Activated T-helper 9 cell treated with anti-CD3 and anti-CD28 coated beads, Interleukin-2, amount 50 U/mL, for 16 hours (primary cell): ENCODE measurements around the gene E4F1.

ENCODE experiments used
- DNase-seq: peaks from one replicate; pipeline ENCODE4 v3.0.0-alpha.2; 2020; ENCODE audit warnings: low read depth

Gene E4F1

DNA sequence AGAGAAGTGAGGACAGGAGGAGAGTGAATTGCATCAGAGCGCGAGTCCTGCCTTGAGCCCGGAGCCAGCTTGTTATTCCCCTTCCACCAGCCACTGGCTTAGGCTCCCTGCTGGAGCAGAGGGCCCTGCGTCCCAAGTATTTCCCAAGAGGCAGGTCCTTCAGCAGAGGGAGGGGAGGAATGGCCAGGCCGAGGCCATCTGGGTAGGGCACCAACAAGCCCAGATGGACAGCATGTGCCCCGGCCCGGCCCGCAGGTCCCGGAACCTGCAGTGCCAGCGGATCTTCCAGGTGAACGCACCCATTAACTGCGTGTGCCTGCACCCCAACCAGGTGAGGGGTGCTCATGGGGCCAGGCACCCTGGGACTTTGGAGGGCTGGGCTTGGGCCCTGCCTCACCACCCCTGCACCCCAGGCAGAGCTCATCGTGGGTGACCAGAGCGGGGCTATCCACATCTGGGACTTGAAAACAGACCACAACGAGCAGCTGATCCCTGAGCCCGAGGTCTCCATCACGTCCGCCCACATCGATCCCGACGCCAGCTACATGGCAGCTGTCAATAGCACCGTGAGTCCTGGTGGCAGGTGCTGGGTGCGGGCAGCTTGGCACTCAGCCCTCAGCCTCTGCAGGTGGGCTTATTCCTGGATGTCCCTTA lies 16.5 kb upstream of the E4F1 start:
- no peak for DNase-seq

DNA sequence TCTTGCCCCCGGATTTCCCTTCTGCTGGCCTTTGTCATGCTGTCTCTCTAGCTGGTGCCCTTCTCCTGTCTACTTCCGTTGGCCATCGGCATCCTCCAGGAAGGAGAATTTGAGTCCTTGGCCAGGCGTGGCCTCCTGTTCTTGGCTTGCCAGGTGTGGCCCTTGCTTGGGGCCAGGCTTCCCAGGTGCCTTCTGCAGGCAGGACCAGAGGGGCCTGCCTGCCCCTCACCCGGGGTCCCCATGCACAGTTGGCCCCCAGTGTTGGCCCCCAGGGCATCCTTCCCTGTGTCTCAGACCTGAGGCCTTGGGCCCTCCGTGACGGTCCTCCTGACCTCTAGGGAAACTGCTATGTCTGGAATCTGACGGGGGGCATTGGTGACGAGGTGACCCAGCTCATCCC lies 15.5 kb upstream of the E4F1 start:
- no peak for DNase-seq

DNA sequence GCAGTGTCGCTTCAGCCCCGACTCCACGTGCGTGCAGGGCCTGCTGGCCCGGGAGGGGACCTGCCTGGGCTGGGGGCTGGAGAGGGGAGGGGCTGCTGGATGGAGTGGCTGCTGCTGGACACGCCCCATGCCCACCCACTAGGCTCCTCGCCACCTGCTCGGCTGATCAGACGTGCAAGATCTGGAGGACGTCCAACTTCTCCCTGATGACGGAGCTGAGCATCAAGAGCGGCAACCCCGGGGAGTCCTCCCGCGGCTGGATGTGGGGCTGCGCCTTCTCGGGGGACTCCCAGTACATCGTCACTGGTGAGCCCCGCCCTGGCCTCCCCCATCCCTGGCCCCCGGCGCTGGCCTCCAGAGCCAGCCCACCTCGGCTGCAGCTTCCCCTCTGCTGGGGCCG lies 15.1 kb upstream of the E4F1 start:
- no peak for DNase-seq

DNA sequence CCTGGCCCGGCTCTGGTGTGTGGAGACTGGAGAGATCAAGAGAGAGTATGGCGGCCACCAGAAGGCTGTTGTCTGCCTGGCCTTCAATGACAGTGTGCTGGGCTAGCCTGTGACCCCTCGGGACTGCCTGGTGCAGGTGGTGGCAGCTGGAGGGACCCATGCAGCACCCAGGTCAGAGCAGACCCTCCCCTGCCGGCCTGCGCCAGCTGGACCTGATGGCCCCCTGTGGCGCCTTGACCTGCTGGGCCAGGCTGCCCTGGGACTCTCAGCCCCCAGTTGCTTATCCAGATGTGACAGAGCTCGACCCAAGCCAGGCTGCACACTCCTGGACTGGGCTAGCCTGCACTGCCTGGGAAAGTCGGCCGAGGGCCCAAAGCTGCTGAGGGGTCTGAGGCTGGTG lies 14.6 kb upstream of the E4F1 start:
- no peak for DNase-seq

DNA sequence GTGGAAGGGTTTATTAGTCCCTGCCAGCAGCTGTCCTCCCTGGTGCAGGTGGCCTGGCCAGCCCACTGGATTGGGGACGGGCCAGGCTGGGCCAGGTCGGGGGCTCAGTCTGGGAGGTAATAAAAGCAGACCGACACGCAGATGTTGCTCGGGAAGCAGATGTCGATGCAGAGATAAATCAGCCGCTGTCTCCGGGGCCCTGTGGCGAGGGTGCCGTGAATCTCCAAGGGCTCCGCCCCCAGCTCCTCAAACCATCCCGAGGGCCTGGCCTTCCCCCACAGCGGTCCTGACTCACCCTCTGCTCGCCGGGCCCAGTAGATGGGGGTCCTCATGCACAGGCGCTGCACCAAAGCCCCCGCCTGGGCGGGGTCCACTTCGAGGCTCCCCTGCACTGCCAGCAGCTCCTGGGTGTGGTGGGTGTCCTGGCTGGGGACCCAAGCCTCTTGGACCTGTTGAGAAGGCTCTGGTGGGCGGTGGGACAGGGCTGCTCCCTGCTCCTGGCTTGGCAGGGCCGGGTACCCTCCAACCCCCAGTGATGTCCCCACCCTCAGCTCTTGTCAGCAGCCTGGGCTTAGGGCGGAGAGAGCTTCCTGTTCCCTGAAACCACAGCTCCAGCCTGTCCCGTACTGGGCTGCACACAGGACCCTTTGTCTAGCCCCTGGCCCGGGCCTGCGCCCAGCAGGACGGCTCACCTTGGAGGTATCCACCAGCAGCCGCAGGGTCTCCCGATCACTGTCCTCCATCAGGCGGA lies 14.0 kb upstream of the E4F1 start:
- DNase-seq: no peak

DNA sequence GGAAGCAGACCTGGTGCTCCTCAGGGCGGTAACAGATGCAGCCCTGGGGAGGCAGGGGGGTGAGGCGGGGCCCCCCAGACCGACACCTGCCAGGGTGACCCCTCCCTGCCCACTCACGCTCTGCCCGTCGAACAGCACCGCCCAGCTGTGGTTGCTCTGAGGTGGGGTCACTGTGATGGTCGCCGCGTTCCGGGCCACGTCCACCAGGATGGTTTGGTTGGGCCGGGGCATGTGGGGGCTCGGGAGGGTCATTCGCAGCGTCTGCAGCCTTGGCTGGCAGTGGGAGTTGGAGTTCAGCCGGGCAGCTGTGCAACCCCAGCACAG lies 13.4 kb upstream of the E4F1 start:
- no peak for DNase-seq

DNA sequence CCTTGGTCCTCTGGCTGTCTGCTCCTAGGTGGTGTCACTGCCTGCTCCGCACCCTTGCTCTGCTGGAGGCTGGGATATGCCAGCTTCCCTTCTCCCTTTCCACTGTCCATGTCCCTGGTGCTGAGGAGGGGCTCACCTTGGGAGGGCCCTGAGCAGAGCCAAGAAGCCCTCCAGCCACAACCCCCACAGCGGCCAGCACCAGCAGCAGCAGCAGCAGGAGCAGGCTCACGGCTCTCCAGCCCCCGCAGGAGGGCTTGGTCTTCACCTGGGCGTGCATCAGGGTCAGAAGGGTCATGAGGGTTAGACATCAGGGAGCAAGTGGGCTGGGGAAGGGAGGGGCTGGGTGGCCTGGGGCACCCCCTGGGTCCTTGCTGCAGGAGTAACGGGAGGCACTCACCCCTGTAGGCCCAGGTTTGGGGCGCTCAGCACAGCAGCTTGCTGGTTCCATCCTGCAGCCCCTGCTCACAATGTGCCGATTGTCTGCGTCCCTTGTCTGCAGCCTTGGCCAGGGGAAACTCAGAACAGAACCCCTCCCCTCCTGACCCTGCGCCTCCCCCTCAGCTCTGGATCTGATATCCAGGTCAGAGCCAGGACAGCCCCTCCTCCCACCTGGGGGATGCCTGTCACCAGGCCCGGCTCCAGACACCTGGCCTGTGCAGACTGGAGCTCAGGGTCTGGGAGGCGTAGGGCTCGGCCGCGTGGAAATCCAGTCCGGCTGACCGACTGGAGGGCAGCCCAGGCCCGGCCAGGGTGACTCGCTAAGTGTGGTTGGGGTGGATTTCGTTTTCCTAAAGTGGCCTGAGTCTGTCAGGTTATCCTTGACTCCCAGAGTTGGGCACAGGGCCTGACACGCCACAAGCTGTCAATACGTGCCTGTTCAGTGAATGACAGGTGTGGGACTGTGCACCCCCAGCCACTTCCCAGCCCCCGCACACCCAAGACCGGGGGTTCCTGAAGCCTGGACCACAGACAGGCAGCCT lies 12.7 kb upstream of the E4F1 start, which contains the start of gene BRICD5:
TSS of gene BRICD5 (minus strand) at position 478 of the 980 bp plus-strand sequence. CDS start at position 448, 30 bp downstream.
- DNase-seq: no peak

DNA sequence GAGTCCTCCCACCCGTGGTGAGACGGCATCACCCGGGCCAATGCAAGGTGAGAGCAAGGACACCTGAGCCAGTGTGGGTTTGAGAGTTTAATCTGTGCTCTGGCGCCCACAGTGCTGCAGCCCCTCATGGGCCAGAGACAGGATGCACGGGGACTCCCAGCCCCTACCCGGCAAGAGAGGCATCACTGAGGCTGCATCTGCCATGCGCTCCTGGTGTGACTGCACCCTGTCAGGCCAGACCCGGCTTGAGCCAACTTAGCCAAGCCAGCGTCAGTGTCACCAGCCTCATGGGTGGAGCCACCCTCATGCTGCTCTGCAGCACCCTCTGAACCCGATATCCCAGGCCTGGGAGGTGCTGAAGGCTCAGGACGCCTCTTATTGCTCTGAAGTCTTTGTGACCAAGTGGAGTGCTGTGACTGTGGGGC lies 11.5 kb upstream of the E4F1 start:
- DNase-seq: no peak

DNA sequence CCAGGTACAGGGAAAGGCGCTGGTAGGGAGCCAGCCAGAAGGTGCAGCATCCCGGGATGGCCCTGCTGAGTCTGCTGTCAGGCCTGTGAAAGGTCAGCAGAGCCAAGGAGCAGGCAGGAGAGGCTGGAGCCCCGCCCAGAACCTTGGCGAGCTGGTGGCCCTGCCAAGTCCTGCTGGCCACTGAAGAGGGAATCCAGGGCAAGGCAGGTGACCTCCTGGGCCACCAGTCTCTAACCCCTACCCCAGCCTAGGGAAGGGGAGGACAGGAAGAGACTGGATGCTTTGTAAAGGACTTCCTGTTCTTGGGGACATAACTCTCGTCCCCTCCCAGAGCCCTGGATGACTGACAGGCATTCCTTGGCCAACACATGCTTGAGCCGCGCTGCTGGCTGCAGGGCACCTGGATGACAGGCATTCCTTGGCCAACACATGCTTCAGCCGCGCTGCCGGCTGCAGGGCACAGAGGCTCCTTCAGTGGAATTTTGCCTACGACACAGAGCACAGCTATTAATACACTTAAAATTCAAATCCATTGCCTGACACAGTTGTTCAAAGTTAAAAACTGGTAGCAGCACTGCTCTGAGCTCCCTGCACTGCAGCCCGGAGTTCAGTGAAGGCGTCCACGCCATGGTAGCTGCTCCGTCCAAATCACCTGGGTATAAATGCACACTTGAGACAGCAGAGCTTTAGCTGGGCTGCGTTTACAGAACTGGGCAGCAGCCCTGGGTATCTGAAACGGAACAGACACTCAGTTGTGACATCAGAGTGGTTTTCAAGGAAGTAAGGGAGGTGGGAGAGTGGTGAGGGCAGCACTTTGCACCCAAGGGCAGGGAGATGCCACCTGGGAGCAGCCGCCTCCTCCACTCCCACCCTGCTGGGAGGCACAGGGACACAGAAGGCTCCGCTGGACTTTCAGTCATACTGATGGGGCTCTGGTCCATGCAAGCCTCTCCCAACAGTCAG lies 10.7 kb upstream of the E4F1 start:
- no peak for DNase-seq

DNA sequence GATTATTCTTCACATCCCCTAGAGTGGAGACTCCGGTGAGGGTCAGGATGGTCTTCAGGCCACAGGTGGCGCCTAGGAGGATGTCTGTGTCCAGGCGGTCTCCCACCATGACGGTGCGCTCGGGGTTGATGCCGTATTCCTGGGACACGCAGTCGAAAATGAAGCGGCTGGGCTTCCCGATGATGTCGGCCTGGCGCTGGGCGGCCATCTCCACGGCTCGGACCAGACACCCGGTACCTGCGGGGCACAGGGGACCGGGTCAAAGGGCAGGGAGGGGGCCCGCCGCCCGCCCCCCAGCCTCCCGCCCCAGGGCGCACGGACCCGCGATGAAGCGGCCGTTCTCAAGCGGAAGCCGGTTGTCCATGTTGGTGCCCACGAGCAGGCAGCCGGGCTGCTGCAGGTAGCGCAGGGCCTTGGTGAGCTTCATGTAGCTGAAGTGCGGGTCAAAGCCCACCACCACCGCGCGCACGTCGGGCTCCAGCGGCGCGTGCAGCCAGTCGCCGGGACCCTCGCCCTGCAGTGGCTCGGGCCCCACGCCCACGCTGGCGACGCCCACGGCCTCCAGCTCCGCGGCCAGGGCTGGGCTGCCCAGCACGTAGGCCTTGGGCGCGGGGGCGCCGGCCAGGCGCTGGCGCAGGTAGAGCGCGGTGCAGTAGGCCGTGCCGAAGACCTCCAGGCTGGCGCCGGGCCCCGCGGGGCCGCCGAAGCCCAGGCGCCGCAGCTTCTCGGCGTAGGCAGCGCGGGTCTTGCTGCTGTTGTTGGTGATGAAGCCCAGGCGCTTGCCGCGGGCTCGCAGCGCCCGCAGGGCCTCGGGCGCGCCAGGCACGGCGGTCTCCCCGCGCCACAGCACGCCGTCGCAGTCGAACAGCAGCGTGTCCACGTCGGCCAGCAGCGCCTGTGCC lies 9.3 kb upstream of the E4F1 start:
- no peak for DNase-seq

DNA sequence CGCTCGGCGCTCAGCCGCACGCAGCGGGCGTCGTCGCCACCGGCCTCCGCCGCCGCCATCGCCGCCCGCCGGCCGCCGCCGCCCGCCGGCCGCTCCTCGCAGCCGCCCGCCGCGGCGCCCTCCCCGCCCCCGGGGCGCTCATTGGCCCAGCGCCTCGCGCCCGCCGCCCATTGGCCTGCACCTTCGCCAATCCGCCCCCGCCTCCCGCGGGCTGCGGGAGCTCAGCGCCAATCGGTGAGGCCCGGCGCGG lies 8.7 kb upstream of the E4F1 start, which contains the start of gene PGP:
TSS of gene PGP (minus strand) at position 122 of the 250 bp plus-strand sequence. CDS start at position 59, 63 bp downstream.
- DNase-seq: no peak

DNA sequence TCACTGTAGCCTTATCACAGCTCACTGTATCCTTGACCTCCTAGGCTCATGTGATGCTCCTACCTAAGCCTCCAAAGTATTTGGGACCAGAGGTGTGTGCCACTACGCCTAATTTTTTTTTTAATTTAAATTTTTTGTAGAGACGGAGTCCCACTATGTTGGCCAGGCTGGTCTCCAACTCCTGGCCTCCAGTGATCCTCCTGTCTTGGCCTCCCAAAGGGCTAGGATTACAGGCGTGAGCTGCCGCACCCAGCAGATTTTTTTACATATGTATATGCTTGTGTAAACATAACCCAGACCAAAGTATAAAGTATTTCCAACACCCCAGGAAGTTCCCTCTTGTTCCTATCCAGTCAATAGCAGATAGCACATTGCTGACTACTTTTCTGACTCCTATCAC lies 7.1 kb upstream of the E4F1 start:
- DNase-seq: no peak

DNA sequence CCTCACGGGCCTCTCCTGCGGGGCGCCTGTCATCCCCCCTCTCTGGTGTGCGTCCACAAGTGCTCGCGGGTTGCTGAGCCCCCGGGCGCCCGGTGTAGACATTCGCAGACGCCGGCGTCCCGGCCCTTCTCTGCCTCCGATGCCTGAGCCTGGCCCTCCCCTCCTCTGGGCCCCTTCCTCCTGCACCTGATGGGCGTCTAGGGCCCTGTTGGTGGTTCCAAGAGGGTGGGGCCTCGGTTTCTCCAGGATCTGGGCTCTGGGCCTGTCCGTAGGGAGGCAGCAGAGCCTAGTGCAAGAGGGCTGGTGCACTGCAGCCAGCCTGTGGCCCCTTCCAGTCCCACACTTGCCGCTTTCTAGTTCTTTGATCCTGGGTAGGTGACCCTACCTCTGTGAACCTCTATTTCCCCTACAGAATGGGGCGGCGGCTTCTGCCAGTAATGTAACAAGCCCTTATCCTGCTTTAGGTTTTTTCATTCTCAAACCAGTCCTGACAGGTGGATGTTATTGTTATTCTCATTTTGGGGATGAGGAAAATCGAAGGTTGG lies 623 bp downstream of the E4F1 start:
- no peak for DNase-seq

DNA sequence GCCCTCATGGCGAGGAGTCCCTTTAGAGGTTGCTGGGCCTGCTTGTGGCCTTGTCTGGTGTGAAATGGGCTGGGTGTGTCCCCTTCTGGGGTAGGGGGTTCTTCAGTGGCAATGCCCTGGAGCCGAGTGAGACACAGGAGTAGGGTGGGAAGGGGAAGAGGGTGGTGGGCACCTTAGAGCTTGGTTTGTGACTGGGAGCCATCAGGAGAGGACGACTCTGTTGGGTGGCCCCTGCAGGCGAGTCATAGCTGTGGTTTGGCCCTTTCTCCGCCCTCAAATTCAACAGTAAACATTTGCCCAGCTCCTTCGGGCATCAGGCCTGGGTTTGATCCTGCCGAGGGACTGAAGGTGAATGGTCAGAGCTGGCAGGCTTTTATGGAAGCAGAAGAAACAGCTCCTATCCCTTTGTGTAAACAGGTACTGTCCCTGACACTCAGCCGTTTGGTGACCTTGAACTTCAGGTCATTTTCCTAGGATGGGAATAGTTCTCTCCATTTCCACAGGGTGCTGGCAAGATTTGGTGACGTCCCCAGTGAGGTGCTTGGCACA lies 2.9 kb downstream of the E4F1 start:
- no peak for DNase-seq

DNA sequence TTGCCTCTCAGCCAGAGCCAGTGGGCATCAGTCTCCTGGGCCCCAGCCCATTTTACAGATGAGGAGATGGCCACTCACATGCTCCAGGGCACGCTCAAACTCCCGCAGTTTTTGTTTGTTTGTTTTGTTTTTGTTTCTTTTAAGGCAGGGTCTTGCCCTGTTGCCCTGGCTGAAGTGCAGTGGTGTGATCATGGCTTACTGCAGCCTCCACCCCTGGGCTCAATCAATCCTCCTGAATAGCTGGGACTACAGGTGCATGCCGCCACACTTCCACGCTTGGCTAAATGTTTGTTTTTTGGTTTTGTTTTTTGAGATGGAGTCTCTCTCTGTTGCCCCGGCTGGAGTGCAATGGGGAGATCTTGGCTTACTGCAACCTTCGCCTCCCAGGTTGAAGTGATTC lies 3.5 kb downstream of the E4F1 start:
- no peak for DNase-seq

DNA sequence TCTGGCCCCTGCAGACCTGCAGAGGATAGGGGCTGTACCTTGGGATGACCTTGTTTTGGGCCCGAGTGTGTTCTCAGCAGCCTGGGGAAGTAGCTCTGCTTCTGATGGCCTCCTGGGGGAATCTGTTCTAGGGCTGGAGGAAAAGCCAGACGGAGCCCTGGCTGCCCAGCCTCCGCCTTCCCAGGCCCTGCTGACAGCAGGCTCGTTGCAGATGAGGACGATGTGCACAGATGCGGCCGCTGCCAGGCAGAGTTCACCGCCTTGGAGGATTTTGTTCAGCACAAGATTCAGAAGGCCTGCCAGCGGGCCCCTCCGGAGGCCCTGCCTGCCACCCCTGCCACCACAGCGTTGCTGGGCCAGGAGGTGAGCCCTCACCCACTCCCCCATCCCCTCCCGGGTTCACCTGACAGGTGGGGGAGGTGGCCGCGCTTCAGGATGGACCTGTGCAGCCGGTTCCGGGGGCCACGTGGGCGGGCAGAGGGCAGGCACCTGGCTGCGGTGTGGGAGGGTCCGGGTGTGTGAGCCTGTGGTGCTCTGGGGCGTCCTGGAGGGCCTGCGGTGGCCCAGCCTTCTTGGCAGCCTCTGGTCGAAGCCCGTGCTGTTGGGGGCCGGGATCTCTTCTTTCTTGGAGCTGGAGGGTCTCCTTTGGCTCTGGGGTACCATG lies 4.9 kb downstream of the E4F1 start:
- DNase-seq: no peak

DNA sequence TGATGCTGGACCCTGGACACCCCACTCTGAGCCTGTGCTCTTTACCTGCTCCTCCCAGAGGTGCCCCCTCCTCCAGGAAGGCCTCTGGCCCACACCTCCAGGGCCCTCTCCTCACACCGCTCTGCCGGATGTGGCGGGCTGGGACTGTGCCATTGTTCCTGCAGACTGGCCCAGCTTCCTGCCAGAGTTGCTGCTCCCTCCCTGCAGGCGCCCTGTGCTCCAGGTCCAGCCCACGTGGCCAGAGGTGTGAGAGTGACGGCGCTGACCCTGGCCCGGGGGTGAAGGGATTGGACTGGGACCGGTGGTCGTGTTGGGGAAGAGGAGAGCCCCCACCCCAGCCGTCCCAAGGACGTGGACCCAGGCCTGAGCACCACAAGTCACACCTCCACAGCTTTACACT lies 5.7 kb downstream of the E4F1 start:
- DNase-seq: no peak

DNA sequence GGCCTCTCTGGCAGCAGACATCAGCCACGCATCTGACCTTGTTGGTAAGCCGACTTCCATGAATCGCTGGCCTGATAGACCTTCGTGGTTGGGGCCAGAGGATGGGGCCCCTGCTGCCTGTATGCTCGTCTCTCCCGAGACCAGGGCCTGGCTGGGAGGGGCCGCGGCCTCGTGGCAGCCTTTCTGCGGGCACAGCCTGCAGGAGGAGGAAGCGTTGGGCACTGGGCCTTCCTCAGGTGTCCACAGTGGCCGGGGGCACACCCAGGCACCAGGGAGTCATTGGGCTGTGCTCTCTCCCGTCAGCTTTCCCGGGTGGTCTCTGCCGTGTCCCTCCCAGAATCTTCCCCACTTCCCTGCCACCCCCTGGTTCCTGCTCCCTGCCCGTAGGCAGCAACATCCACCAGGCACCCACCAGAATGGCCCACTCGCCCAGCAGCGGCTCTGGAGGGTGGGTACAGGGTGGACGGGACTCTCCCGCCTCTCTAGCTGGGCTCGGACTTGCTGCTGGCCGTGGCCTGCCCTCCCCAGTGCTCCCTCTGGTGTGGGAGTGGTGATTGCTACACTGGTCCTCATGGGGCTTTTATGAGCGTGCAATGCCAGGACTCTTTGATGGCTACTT lies 6.3 kb downstream of the E4F1 start:
- DNase-seq: no peak

DNA sequence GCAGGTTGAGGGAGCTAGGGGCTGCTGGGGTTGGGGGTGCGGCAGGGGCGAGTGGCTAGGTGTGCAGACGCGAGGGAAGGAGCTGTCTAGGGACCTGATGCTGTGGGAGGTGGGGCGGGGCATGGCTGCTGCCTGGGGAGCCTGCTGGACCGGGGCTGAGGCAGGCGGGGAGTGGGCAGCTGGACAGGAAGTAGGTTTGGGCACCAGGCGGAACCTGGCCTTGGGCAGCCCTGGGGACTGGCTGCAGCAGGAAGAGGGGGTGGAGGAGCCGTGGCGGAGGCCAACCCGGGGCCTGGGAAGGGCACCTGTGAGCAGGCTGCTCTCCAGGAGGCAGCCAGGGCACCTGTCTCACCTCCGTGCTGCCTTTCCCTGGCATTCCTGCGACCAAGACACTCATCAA lies 7.0 kb downstream of the E4F1 start:
- DNase-seq: no peak
